Fibroblast of villous mesenchyme (primary cell): Measurements from ENCODE around the gene OR5AL1. TPM values are rescaled to one million over a fixed set of nuclear protein-coding genes. Genes with fewer than 3 reads are reported as not detected.
"Not testable (repeated sequence)": the region's sequence is repeated elsewhere in the genome, so short reads cannot be mapped to it uniquely, and the experiment has no call there.

ENCODE experiments used
- DNase-seq: peaks from one replicate; pipeline ENCODE4 v3.0.0-alpha.2; 2010; ENCODE audit warnings: low read depth
- H3K4me3 ChIP-seq: 2 replicates; pipeline ENCODE4 v1.5.1; 2011; ENCODE audit warnings: low read depth, mild to moderate bottlenecking, low read length
- total RNA-seq: library from RNA; depleted of rRNA; stranded (reverse); fragments of >200 nt; gene quantifications from 2 replicates; pipeline ENCODE4 v1.2.3, GENCODE V29; 2012
- TF ChIP-seq, protein P1 (sequence below): IDR thresholded peaks from 2 replicates; pipeline ENCODE4 v1.5.1; 2012; ENCODE audit warnings: low read depth, mild to moderate bottlenecking, low read length; ENCODE audit not compliant: insufficient read depth

The OR5AL1 gene
- not detected in 2 replicates for total RNA-seq

DNA sequence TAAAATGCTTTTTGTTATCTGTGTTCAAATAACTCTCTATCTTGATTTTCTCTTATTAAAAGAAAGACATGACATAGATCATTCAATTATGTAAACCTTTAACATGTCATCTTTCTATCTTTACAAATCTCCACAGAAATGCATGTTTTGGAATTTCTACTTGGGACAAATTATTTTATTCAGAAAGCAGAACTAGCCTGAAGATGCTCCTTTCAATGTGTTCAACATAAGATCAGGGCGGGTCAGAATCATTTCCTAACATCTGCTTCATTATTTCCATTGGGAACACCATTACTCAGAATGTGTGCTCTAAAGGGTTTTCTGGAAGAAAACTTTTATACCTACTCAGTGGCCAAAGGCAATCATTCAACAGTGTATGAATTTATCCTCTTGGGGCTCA, at the start of gene OR5AL1:
Gene OR5AL1, plus strand, starts transcription at position 301 of the 400 bp plus-strand sequence.
- no peak within 1 kb of the TSS for H3K4me3 ChIP-seq
- DNase-seq, result no peak
- TF ChIP-seq, protein P1, sequence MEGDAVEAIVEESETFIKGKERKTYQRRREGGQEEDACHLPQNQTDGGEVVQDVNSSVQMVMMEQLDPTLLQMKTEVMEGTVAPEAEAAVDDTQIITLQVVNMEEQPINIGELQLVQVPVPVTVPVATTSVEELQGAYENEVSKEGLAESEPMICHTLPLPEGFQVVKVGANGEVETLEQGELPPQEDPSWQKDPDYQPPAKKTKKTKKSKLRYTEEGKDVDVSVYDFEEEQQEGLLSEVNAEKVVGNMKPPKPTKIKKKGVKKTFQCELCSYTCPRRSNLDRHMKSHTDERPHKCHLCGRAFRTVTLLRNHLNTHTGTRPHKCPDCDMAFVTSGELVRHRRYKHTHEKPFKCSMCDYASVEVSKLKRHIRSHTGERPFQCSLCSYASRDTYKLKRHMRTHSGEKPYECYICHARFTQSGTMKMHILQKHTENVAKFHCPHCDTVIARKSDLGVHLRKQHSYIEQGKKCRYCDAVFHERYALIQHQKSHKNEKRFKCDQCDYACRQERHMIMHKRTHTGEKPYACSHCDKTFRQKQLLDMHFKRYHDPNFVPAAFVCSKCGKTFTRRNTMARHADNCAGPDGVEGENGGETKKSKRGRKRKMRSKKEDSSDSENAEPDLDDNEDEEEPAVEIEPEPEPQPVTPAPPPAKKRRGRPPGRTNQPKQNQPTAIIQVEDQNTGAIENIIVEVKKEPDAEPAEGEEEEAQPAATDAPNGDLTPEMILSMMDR, result no peak

DNA sequence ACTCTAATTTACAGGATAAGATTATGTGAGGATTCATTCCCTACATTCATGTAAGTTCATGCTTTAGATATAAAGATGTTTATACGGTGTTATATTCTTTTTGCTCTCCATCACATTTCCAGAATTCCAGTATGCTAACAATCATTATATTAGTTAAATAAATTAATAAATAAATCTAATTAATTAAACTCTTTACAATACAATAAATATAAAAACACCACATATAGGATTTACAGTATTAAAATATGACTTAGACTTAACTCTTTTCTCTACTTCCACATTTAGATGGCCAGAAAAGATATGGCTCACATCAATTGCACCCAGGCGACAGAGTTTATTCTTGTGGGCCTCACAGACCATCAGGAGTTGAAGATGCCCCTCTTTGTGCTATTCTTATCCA, 37.2 kb upstream of the OR5AL1 start, which contains the start of gene OR8U1:
Gene OR8U1, plus strand, starts transcription at position 301 of the 400 bp plus-strand sequence. Its CDS starts 0 bp downstream, at position 301.
- DNase-seq, result no peak
- TF ChIP-seq, protein P1, result no peak
- H3K4me3 ChIP-seq, result no peak within 1 kb of the TSS

DNA sequence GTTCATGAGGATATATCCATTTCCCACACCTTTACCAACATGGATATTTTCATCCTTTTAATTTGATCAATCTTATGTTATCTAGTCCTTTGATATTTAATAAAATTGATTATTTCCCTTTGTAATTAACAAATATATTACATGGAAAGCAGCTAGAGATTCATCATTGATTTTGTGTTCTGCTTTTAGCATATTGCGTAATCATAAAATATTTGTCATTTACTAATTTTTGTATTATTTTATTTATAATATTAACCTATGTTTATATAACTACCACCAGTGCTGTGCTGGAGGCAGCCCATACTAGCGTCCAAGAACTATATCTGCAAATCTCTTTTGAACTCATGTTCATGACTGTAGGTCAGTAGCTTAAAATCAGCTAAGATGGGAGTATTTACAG, 32.4 kb upstream of the OR5AL1 start:
- no peak overlapping the region for H3K4me3 ChIP-seq
- TF ChIP-seq, protein P1, result no peak
- no peak for DNase-seq

DNA sequence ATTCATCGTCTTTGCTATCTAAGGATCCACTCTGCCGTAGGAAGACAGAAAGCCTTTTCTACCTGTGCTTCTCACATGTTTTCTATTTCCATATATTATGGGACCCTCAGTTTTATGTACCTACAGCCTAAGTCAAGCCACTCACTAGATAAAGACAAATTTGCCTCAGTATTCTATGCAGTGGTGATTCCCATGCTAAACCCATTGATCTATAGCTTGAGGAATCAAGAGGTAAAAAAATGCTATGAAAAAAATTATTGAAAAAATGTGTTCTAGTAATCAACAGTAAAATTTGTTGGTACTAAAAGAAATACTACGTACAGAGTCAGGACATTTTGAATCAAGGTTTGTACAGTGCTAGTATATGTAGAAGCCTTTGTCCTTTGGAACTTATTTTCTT, 18.1 kb upstream of the OR5AL1 start:
- TF ChIP-seq, protein P1, result no peak

DNA sequence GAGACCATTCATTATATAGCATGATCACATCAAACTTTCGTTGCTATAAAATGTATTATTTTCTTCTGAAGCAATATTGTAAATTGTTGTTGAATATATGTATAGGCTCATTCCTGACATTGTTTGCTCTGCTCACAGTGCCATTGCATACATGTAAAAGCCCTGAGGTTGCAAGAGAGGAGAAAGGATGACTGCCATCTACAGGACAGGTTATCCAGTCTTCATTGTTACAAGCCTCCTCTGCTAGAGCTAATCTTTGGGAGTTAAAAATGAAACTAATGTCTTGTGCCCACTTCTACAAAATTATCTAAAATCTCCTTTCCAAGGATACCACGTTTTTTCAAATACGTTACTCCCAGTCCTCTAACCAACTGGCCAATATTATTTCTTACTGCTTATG, 16.4 kb upstream of the OR5AL1 start:
- no peak for DNase-seq
- TF ChIP-seq, protein P1, result no peak

More for the DNA sequence above, 18.1 kb upstream of the OR5AL1 start:
- no peak overlapping the region for H3K4me3 ChIP-seq
- no peak for DNase-seq

DNA sequence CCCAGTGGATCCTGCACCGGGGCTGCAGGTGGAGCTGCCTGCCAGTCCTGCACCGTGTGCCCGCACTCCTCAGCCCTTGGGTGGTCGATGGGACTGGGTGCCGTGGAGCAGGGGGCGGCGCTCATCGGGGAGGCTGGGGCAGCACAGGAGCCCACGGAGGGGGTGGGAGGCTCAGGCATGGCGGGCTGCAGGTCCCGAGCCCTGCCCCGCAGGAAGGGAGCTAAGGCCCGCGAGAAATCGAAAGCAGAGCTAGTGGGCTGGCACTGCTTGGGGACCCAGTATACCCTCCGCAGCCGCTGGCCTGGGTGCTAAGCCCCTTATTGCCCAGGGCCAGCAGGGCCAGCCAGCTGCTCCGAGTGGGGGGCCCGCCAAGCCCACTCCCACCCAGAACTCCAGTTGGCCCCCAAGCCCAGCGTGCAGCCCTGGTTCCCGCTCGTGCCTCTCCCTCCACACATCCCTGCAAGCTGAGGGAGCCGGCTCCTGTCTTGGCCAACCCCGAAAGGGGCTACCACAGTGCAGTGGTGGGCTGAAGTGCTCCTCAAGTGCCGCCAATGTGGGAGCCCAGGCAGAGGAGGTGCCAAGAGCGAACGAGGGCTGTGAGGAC, 10.5 kb upstream of the OR5AL1 start:
- not testable (repeated sequence) for DNase-seq, H3K4me3 ChIP-seq

More for the DNA sequence above, 16.4 kb upstream of the OR5AL1 start:
- H3K4me3 ChIP-seq, result no peak overlapping the region

DNA sequence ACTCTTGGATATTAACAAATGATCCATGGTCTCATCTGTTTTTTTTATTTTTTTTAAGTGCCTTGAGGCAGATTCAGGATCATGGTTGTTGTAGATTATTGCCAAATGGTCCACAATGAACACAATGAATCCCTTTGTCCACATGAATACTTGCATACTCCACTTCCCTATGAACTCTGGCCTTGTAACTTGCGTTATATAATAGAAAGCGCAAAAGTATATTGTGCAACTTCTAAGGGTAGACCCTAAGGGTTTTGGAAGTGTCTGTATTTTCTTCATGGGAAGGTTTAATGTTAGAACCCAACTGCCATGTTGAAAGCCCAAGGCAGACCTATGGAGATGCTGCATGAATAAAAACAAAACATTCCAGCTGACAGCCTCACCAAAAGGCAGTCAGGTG, 8.1 kb upstream of the OR5AL1 start:
- TF ChIP-seq, protein P1, result no peak
- DNase-seq, result no peak
- no peak overlapping the region for H3K4me3 ChIP-seq
